Measurements from ENCODE around the gene CCDC97.
"Not testable (repeated sequence)": the region's sequence is repeated elsewhere in the genome, so short reads cannot be mapped to it uniquely, and the experiment has no call there.

CCDC97 gene

DNA sequence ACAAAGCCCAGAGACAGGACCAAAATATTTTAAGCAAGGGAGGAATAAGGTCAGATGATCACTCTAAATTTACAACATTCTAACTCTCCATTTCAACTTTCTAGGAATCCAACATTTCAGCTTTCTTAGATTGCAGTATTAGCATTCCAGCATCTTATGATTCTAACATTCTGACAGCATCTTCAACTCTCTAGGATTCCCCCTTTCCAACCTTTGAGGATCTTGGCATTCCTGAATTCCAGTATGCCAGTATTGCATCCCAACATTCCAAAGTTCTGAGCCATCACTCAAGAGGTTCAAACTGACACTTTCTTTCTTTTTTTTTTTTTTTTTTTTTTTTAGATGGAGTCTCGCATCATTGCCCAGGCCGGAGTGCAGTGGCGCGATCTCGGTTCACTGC, 30.0 kb downstream of the CCDC97 start:
- peak; percentile 91 for DNase-seq (ENCODE audit: low spot score)

DNA sequence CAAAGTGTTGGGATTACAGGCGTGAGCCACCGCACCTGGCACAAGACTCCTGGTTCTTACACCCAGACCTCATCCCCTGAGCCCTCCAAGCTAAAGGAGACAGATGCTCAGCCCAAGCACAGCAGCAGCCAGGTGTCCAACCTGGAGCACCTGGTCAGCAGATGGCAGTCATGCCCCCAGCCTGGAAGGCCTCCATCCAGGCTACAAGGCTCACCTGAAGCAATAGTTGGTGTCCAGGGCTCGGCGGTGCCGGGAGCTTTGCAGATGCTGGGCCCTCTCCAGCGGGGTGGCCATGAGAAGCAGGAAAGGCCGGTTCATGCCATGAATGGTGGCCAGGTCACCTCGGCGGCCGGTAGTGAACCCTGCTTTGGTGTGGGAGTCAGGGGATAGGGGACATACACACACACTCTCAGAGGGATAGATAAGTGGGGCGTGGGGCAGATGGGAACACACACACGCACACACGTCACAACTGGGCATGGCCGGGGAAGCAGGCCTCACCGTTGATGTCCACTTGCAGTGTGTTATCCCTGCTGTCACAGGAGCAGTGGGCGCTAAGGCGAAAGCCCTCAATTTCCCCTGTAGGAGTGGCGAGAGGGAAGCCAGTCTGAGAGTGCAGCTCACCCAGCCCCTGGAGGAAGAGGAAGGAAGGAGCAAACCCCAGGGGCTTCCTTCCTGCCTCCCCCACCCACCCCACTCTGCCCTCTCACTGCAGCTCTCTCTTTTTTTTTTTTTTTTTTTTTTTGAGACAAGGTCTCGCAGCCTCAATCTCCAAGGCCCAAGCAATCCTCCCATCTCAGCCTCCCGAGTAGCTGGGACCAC, 31.9 kb downstream of the CCDC97 start:
- DNase-seq (ENCODE audit: low spot score): no peak

DNA sequence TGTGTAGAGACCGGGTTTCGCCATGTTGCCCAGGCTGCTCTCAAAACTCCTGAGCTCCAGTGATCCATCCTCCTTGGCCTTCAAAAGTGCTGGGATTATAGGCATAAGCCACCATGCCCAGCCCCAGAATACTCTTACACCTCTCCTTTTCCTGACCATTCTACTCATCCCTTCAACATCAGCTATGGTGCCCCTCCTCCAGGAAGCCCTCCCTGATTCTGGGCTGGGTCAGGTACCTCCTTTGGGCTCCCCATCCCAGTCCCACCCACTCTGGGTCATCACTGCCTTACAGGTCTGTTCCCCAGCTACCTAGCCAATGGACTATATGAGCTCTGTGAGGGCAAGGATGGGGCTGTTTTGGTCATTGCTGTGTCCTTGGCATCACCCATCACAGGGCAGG, 34.2 kb downstream of the CCDC97 start:
- DNase-seq (ENCODE audit: low spot score): no peak

DNA sequence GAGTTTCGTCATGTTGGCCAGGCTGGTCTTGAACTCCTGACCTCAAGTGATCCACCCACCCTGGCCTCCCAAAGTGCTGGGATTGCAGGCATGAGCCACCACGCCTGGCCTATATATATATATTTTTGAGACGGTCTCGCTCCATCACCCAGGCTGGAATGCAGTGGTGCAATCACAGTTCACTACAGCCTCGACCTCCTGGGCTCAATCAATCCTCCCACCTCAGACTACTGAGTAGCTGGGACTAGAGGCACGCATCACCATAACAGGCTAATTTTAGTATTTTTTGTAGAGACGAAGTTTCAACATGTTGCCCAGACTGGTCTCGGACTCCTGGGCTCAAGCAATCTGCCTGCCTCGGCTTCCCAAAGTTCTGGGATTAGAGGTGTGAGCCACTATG, 36.9 kb downstream of the CCDC97 start:
- not testable (repeated sequence) for DNase-seq (ENCODE audit: low spot score)

DNA sequence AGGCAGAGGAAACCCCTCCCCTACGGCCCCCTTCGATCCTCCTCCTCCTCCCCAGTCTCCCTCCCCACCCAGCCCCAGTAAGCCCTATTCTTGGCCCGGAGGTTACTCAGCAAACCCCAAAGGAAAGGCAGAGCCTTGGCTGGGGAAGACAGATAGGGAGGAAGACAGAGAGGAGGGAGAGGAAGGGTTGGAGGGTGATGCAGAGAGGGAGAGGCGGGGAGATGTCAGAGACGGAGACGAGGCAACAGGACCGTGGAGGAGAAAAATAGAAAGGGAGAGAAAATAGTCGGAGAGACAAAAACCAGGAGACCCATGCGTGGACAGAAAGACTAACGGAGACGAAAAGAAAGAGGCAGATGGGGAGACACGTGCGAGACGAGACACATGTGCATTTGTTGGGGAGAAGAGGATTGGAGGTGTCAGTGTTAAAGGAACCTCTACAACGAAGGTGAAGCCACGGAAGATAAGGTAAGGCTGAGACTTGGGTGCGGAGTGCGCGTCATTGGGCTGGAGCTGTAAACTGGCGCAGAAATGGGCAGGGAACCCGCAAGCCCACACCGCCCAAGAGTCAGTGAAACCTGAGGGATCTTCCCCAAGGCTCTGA, 40.9 kb downstream of the CCDC97 start:
- DNase-seq (ENCODE audit: low spot score): no peak

DNA sequence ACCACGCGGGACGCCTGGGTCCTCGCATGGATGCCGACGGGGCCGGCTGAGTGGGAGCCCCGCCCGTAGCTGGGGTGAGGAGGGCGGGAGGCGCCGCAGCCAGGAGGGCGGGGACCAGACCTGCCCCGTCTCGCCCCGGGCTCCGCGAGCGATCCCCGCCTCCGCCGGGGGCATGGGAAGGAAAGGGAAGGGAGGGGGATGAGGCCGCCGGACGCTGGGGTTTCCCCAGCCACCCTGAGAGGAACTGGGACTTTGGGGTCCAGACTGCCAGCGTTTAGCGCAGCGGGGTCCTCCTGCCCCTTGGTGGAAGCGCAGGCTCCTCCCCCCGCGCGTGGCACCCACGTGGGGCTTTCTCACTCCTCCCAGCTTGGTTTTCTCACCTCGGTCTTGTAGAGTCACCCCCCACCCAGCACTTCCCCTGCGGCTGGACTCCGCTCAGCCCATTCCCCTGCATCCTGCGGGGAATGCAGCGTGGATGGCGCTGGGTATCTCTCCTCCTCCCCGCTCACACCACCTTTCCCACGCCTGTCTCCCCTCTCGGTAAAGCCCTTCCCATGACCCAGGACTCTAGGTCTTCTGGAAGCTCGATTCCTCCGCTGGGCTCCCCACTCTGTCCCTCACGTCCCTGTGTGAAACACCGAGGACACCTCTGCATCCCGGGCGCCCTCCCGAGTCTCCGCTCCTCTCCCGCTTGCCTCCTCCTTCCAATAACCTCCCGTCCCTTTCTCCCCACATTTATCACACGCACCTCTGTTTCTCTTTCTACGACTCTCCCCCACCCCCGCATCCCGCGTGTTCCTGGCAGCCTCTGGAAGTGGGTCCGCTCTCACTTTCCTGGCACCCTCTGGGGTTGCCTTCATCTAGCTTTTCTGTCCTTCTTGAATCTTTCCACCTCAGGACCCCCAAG, 41.6 kb downstream of the CCDC97 start:
- peak; percentile 63 for DNase-seq (ENCODE audit: low spot score)

DNA sequence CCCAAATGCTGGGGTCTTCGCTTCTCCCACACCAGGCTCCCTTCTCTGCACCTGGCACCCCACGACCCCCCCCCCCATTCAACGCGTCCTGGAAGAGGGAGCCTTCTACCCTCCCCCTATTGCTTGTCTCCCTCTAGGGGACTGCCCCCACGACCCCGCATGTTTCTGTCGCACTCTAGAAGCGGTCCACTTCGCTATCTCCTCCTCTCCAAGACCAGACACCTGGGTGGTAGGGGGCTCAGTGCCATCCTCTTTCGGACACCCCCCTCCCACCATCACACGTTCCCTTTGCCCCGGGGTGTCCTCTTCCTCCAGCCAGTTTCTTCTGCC, 42.3 kb downstream of the CCDC97 start:
- no peak for DNase-seq (ENCODE audit: low spot score)

DNA sequence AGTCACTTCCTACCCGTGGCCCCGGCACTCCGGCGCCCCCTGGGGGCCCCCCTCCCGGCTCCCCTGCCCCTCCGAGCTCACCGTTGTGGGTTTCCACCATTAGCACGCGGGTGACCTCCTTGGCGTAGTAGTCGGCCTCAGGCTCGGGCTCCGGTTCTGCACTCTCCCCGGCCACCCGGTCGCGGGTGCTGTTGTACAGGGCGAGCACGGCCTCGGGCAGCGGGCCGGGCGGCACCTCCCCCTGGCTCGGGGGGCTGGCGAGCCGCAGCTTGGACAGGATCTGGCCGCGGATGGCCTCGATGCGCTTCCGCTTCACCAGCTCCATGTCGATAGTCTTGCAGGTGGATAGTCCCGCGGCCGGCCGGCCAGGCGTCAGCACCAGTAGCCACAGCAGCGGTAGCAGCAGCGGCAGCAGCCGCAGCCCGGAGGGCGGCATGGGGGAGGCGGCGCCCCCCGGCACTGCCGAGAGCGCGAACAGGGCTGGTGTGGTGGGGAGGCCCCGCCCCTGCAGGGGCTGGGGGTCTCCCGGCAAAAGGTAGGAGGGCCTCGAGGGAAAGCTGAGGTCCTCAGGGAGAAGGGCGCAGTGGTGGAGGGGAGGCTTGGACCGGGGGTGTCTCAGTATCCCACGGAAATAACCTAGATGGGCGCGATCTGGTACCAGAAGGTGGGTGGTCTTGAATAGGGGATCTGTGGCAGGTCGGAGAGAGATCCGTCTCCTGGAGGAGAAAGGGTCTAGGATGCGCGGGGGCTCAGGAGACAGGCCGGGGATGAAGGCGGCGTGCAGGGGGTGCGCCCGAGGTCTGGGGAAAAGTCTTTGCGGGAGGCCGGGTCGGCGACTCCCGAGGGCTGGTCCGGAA, 42.9 kb downstream of the CCDC97 start:
- DNase-seq (ENCODE audit: low spot score): peak; percentile 65

DNA sequence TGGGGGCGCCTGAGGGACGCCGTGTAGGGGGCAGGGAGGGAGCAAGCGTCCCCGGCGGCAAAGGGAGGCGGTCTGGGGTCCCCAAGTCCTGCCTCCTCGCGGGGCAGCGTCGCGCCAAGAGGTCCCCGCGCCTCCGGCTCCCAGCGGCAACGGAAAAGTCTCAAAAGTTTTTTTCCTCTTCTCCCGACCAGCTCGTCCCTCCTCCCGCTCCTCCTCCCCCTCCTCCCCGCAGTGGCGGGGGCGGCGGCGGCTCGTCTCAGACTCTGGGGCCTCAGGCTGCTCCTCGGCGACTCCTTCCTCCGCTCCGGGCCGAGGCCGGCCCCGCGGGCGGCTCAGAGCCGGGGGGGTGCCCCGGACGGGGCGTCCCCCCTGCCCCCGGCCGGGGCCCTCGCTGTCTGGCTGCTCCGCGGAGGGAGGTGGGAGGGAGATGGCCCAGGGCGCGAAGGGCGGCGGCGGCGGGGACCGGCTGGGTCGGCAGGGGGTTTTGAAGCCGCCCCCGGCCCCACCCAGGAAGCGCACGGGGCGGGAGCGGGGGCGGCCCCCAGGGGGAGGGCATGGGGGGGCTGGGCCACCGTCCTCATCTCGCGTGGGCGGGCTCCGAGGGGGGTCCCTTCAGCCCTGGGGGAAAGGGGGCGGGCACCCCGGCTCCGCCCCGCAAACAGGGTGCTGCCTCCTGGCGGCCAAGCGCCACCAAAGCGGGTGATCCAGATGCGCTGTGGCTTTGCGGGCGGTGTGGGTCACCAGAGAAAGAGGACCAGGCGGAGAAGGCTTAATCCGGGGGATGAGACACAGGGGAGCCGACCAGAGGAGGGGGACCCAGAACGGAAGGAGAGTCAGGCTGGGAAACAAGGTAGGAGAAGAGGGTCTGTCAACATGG, 43.7 kb downstream of the CCDC97 start, which contains the start of gene TGFB1:
TSS of gene TGFB1 (minus strand) at position 457 of the 877 bp plus-strand sequence. CDS start 878 bp downstream, outside the sequence.
- peak; percentile 90 for DNase-seq (ENCODE audit: low spot score)

DNA sequence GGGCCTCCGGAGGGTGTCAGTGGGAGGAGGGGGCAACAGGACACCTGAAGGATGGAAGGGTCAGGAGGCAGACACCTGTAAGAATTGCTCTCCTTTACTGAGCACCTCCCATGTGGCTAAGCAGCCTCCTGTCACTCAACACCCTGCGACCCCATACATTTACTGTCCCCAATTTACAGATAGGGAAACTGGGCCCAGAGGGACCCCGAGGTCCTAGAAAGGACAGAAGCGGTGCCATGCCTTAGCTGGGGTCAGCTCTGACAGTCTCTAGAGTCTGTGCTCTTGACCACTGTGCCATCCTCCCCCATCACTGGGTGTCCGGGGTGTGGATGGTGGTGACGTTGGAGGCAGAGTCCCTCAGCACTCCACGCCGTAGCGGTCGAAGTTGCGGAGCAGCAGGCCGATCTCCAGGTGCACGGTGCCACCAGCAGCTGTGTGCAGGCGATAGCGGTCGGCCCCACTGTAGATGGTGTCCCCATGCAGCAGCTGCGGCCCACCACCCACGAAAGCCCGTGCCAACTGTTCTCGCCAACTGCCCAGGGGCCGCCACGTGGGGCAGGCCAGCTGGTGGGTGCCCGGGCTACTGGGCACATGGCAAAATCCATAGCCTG, 44.5 kb downstream of the CCDC97 start:
- DNase-seq (ENCODE audit: low spot score): no peak

DNA sequence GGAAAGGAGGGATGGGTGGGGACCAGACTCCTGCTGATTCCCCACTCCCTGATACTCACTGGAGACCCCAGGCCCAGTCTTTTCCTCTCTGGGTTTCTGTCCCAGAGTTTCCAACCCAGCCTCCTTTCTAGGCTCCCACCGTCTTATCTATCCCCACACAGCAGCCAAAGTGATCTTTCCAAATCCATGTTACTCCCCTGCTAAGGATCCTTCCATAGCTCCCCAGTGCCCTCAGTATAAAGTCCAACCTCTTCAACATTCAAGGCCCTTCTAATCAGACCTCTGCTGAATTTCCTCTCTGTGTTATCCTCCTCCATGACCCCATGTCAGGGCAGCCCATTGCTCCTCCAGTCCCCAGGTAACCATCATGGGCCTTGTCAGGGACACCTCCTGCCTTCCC, 45.1 kb downstream of the CCDC97 start:
- no peak for DNase-seq (ENCODE audit: low spot score)

DNA sequence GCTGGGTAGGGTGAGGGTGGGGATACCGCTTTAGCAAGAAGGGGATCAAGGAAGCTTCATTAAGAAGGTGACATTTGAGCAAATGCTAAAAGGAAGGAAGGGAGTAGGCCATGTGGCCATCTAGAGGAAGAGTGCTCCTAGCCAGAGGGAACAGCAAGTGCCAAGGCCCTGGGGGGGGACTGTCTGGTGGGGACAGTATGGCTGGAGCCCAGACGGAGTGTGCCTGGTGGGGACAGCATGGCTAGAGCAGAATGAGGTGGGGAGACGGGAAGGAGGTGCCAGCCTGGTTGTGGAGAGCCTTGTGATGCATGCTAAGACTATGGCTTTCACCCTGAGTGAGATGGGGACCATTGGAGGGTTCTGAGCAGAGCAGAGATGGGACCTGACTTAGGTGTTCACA, 45.8 kb downstream of the CCDC97 start:
- DNase-seq (ENCODE audit: low spot score): no peak

DNA sequence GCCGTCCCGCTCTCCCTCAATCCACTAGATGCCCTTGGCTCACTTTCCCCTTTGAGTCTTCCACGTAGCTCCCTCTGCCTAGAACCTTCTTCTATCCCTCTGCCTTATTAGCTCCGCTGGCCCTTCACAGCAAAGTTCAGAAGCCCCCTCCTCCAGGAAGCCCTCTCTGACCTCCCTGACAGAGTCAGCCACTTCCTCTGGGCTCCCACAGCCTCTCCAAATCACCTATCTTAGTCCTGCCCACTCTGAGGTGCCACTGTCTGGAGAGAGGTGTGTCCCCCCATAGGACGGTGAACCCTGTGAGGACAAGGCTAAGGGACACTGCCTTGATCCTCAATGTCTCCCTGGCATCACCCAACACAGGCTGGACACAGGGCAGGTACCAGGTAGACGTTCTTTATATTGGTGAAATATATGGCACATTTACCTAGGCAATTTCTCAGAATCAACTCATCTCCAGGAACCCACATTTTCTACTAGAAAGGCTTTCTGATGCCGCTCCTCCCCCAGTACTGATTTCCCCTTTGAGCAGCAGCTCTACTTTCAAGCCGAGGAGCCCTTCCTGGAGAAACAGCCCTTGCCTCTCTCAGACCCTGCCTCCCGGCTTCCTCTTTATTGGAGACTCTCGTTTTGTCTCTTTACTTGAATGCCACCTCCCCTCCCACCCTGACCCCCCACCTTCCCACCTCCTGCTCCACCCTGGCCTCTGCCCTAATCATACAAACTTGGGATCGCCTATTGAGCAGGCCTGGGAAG, 47.2 kb downstream of the CCDC97 start:
- no peak for DNase-seq (ENCODE audit: low spot score)

DNA sequence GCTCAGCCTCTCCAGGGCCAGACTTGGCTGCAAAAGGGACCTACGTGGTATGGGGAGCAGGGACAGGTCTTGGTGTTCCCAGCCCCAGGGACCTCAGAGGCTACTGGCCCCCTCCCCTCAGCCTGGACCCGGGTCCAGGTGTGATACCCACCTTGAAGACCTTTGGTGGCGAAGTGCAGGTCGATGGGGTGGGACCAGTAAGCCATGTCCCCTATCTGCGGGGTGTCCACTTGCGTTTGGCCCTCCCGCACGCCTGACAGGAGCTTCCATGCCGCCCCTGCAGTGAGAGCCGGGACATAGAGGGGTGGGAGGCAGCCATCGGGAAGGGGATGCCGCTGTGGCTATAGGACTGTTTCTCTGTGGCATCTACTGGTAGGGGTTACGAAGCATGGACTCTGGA, 47.8 kb downstream of the CCDC97 start:
- no peak for DNase-seq (ENCODE audit: low spot score)

DNA sequence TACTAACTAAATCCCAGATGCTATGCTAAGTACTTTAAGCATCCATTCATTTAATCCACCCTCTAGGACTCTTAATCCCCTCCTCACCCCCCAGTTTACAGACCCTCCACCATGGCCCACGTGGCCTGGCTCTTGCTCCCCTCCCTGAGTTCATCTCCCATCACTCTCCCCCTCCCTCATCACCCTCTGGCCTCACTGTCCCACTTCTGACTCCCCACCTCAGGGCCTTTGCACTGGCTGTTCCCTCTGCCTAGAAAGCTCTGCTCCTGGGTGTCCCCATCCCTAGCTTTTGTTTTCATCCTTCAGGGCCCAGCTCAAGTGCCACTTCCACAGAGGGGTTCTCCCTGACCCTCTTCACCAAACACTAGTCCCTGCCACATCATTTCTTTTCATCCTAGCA, 49.8 kb downstream of the CCDC97 start:
- DNase-seq (ENCODE audit: low spot score): no peak

DNA sequence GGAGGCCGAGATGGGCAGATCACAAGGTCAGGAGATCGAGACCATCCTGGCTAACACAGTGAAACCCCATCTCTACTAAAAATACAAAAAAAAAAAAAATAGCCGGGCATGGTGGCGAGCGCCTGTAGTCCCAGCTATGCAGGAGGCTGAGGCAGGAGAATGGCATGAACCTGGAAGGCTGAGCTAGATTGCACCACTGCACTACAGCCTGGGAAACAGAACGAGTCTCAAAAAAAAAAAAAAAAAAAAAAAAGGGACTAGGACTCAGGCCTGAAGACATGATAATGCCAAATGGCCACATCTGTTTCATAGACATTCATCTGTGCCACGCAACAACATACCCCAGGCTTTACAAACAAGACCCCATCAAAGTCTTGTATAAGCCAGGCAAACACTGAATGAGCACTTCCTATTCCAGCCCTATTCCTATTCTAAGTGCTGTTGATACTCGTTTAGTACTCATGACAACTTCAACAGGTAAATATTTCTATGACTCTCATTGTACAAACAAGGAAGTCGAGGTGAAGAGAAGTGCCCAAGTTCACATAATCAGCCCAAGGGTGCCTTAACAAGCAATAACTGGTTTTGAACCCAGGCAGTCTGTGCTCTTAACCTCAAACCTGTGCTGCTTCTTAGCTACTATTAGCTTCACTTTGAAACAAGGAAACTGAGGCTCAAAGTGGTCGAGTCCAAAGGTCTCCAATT, 52.3 kb downstream of the CCDC97 start:
- DNase-seq (ENCODE audit: low spot score): peak; percentile 62

DNA sequence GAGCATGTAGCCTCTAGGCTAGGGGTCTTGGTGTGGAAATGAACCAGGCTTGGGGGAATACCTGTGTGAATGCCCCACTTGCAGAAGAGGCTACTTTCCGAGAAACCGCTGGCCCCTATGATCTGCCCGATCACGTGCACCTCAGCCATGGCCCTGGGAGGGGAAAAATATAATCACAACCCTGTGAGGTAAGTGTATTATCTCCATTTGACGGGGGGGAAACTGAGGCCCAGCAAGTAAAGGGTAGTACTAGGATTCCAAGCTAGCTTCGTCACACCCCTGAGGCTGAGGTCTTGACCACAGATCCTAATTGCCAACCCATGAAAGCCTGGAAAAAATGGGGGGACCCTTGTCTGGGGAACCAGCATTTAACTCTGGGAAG, 53.4 kb downstream of the CCDC97 start:
- DNase-seq (ENCODE audit: low spot score): no peak

DNA sequence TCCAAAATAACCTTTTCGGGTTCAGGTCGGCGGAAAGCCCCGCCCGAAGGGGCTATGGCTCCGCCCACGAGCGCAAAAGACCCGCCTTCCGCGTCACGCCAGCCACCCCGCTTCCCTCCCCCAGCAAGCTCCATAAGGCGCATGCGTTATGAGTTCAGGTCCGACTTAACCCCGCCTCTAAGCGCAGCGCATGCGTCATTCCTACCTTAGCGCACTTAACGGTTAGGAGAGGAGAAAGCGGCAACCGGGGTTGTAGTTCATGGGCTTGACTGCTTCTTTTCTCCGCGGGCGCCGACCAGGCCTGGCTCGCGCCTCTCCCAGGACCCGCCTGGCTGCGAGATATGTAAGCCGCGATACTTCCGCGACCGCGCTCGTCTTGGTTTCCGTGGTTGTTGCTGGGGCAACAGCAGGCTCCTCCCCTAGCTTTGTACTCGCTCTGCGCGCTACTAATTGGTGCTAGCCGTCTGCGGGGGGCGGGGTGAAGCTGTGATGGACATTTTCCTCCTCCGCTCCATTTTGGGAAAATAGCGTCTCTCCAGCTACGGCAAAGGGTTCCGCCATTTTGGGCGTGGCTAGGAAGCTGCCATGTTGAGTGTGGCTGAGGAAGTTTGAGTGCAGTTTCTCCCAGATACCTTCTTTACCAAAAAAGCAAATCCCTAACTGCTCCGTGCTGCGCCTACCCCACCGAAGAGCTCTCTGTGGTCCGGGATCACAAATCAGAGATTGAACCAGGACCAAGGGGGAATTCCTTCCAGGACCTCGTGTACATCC, 54.0 kb downstream of the CCDC97 start, which contains the start of gene B9D2:
TSS of gene B9D2 (minus strand) at position 397 of the 771 bp plus-strand sequence. CDS start 630 bp downstream, outside the sequence.
- DNase-seq (ENCODE audit: low spot score): peak; percentile 98

Measured in kidney tubule cell (primary cell).